HUES64 (cell line): ENCODE results near the gene RBM18.

Source experiments
- H3K27ac ChIP-seq: 2 replicates; pipeline ENCODE4 v1.7.0; 2013; ENCODE audit warnings: low read depth, low read length, inconsistent platforms
- H3K27me3 ChIP-seq: 2 replicates; pipeline ENCODE4 v1.6.1; 2013; ENCODE audit warnings: mild to moderate bottlenecking, low read length; ENCODE audit not compliant: insufficient read depth
- H3K36me3 ChIP-seq: 2 replicates; pipeline ENCODE4 v1.6.1; 2013; ENCODE audit warnings: mild to moderate bottlenecking, low read length; ENCODE audit not compliant: insufficient read depth
- H3K4me1 ChIP-seq: 2 replicates; pipeline ENCODE4 v1.6.1; 2013; ENCODE audit warnings: mild to moderate bottlenecking, low read length, moderate library complexity; ENCODE audit not compliant: insufficient read depth
- H3K4me3 ChIP-seq: 2 replicates; pipeline ENCODE4 v1.5.1; 2013; ENCODE audit warnings: mild to moderate bottlenecking, low read length, moderate library complexity
- H3K9ac ChIP-seq: 2 replicates; pipeline ENCODE4 v1.6.1; 2013; ENCODE audit warnings: mild to moderate bottlenecking, low read depth, low read length
- H3K9me3 ChIP-seq: 2 replicates; pipeline ENCODE4 v1.6.1; 2013; ENCODE audit warnings: low read depth, low read length; ENCODE audit not compliant: insufficient read depth
- WGBS: fragments of 150-250, 120-280 bp; methylation state at CpG from one replicate; pipeline ENCODE4 v1.1.7; 2013; ENCODE audit warnings: missing lambda C conversion rate; 5-methylcytosine and 5-hydroxymethylcytosine counted together

The RBM18 gene

GRCh38 chr9:122229485-122229837, 35.2 kb downstream of the RBM18 start:
- WGBS = 60% methylated on average over 4 of the region's 4 CpGs
- H3K27me3 ChIP-seq = peaks cover 98% of the 10 kb centered on the region
- peaks cover 22% of the 10 kb centered on the region for H3K4me1 ChIP-seq

GRCh38 chr9:122228568-122229484, 35.8 kb downstream of the RBM18 start, which contains the start of gene LHX6:
Gene LHX6 (minus strand): TSS chr9:122228957. CDS start chr9:122228740, 217 bp downstream.
- no peaks in the 10 kb centered on the region for H3K36me3 ChIP-seq
- WGBS = 4% methylated on average over 70 of the region's 70 CpGs
- H3K27me3 ChIP-seq = peaks cover 99% of the 10 kb centered on the region
- H3K9me3 ChIP-seq = no peaks in the 10 kb centered on the region
- H3K9ac ChIP-seq = no peak within 1 kb of the TSS
- H3K4me1 ChIP-seq = peaks cover 22% of the 10 kb centered on the region
- H3K4me3 ChIP-seq = peak within 1 kb of the TSS; percentile 45
- H3K27ac ChIP-seq = no peak within 1 kb of the TSS

More at GRCh38 chr9:122229485-122229837, 35.2 kb downstream of the RBM18 start:
- Histone ChIP-seq H3K27ac (no peak overlapping the region), H3K9me3 (no peaks in the 10 kb centered on the region), H3K4me3 (no peak overlapping the region), H3K9ac (no peak overlapping the region), H3K36me3 (no peaks in the 10 kb centered on the region)

- Histone ChIP-seq H3K27ac (no peak overlapping the region), H3K4me3 (peak overlapping the region; percentile 45), H3K9me3 (no peaks in the 10 kb centered on the region), H3K4me1 (peaks cover 22% of the 10 kb centered on the region), H3K27me3 (peaks cover 99% of the 10 kb centered on the region), H3K36me3 (no peaks in the 10 kb centered on the region), H3K9ac (no peak overlapping the region)
- WGBS = under 1% methylated on average over 38 of the region's 38 CpGs
These were observed 36.5 kb downstream of the RBM18 start for GRCh38 chr9:122228191-122228567.

- WGBS = 0% methylated on average over 7 of the region's 10 CpGs
- H3K4me3 ChIP-seq = peak overlapping the region; percentile 15; the same call in 1 of the 2 replicates
- peaks cover 99% of the 10 kb centered on the region for H3K27me3 ChIP-seq
- no peaks in the 10 kb centered on the region for H3K9me3 ChIP-seq
- no peaks in the 10 kb centered on the region for H3K36me3 ChIP-seq
- no peak overlapping the region for H3K27ac ChIP-seq
- no peak overlapping the region for H3K9ac ChIP-seq
- peaks cover 16% of the 10 kb centered on the region for H3K4me1 ChIP-seq
These were observed 37.1 kb downstream of the RBM18 start for GRCh38 chr9:122227575-122227900.

- Histone ChIP-seq H3K4me1 (peaks cover 16% of the 10 kb centered on the region), H3K36me3 (no peaks in the 10 kb centered on the region), H3K27ac (no peak overlapping the region), H3K27me3 (peaks cover 100% of the 10 kb centered on the region), H3K9ac (no peak overlapping the region), H3K4me3 (peak overlapping the region; percentile 20), H3K9me3 (no peaks in the 10 kb centered on the region)
- 4% methylated on average over 59 of the region's 59 CpGs for WGBS
These were observed 37.7 kb downstream of the RBM18 start for GRCh38 chr9:122226758-122227574.

- no peaks in the 10 kb centered on the region for H3K9me3 ChIP-seq
- WGBS = 69% methylated on average over 51 of the region's 51 CpGs
- no peaks in the 10 kb centered on the region for H3K36me3 ChIP-seq
- H3K27ac ChIP-seq = no peak overlapping the region
- H3K4me1 ChIP-seq = peaks cover 20% of the 10 kb centered on the region
- peaks cover 100% of the 10 kb centered on the region for H3K27me3 ChIP-seq
- H3K4me3 ChIP-seq = peak overlapping the region; percentile 20
- H3K9ac ChIP-seq = no peak overlapping the region
These were observed 38.4 kb downstream of the RBM18 start for GRCh38 chr9:122226142-122226757.

- H3K36me3 ChIP-seq = no peaks in the 10 kb centered on the region
- H3K4me1 ChIP-seq = peaks cover 24% of the 10 kb centered on the region
- H3K4me3 ChIP-seq = no peak overlapping the region
- no peaks in the 10 kb centered on the region for H3K9me3 ChIP-seq
- peaks cover 100% of the 10 kb centered on the region for H3K27me3 ChIP-seq
- WGBS = 94% methylated on average over 51 of the region's 51 CpGs
- H3K27ac ChIP-seq = no peak overlapping the region
- no peak overlapping the region for H3K9ac ChIP-seq
These were observed 39.1 kb downstream of the RBM18 start for GRCh38 chr9:122225312-122226141.

GRCh38 chr9:122223435-122223834, 41.2 kb downstream of the RBM18 start:
- WGBS = 92% methylated on average over 5 of the region's 5 CpGs
- no peaks in the 10 kb centered on the region for H3K9me3 ChIP-seq
- H3K9ac ChIP-seq = no peak overlapping the region
- H3K27me3 ChIP-seq = peaks cover 100% of the 10 kb centered on the region
- H3K4me1 ChIP-seq = peaks cover 31% of the 10 kb centered on the region
- H3K27ac ChIP-seq = no peak overlapping the region
- no peaks in the 10 kb centered on the region for H3K36me3 ChIP-seq
- no peak overlapping the region for H3K4me3 ChIP-seq

- Histone ChIP-seq H3K4me1 (peaks cover 31% of the 10 kb centered on the region), H3K27ac (no peak overlapping the region), H3K36me3 (no peaks in the 10 kb centered on the region), H3K9me3 (no peaks in the 10 kb centered on the region), H3K27me3 (peaks cover 100% of the 10 kb centered on the region), H3K9ac (no peak overlapping the region), H3K4me3 (no peak overlapping the region)
- WGBS = 27% methylated on average over 5 of the region's 5 CpGs
These were observed 41.8 kb downstream of the RBM18 start for GRCh38 chr9:122222791-122223190.

- Histone ChIP-seq H3K27ac (no peak overlapping the region), H3K9me3 (no peaks in the 10 kb centered on the region), H3K27me3 (peaks cover 100% of the 10 kb centered on the region), H3K4me3 (peak overlapping the region; percentile 46), H3K9ac (no peak overlapping the region), H3K4me1 (peaks cover 19% of the 10 kb centered on the region; the same call in 1 of the 2 replicates), H3K36me3 (no peaks in the 10 kb centered on the region)
- WGBS = 3% methylated on average over 27 of the region's 27 CpGs
These were observed 43.3 kb downstream of the RBM18 start for GRCh38 chr9:122221183-122221811.
